ENCODE results near the gene PDIA2. TPM values are rescaled to one million over a fixed set of nuclear protein-coding genes. Genes with fewer than 3 reads are reported as not detected.
"Not testable (repeated sequence)": the region's sequence is repeated elsewhere in the genome, so short reads cannot be mapped to it uniquely, and the experiment has no call there.

Gene PDIA2
- total RNA-seq, 1 donor from 2014 or later: not detected

- no peak for DNase-seq (ENCODE audit: low read depth)
Observed at GRCh38 chr16:330741-331140, 47.8 kb downstream of the PDIA2 start.

GRCh38 chr16:331181-331814, 48.3 kb downstream of the PDIA2 start:
- not testable (repeated sequence) for DNase-seq (ENCODE audit: low read depth)

DNA sequence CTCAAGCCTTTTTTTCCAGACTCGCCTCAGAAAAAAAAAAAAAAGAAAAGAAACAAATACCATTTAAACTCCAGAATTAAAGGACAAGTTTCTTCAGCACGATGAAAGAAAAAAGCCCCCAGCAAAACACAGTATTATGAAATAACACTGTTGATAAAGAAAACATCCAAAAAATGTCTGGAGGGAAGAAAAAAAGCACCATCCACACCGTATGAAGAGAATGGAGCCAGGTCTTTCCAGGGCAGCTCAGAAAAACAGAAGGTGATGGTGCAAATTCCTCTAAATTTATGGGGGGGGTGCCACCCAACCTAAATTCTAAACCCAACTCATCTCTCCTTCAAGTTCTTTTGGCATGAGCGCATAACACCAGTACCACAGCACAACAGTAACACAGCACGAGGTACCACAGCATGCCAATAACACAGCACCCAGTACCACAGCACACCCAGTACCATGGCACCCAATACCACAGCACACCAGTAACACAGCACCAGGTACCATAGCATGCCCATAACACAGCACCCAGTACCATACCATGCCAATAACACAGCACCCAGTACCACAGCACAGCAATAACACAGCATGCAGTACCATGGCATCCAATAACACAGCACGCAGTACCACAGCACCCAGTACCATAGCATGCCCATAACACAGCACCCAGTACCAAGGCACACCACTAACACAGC, 50.6 kb downstream of the PDIA2 start:
- DNase-seq (ENCODE audit: low read depth): no peak

DNA sequence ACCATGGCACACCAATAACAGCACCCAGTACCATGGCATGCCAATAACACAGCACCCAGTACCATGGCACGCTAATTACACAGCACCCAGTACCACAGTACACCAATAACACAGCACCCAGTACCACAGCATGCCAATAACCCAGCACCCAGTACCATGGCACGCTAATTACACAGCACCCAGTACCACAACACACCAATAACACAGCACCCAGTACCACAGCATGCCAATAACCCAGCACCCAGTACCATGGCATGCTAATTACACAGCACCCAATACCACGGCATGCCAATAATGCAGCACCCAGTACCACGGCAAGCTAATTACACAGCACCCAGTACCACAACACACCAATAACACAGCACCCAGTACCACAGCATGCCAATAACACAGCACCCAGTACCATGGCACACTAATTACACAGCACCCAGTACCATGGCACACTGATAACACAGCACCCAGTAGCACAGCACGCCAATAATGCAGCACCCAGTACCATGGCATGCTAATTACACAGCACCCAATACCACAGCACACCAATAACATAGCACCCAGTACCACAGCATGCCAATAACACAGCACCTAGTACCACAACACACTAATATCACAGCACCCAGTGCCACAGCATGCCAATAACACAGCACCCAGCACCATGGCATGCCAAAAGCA, 51.3 kb downstream of the PDIA2 start:
- not testable (repeated sequence) for DNase-seq (ENCODE audit: low read depth)

DNA sequence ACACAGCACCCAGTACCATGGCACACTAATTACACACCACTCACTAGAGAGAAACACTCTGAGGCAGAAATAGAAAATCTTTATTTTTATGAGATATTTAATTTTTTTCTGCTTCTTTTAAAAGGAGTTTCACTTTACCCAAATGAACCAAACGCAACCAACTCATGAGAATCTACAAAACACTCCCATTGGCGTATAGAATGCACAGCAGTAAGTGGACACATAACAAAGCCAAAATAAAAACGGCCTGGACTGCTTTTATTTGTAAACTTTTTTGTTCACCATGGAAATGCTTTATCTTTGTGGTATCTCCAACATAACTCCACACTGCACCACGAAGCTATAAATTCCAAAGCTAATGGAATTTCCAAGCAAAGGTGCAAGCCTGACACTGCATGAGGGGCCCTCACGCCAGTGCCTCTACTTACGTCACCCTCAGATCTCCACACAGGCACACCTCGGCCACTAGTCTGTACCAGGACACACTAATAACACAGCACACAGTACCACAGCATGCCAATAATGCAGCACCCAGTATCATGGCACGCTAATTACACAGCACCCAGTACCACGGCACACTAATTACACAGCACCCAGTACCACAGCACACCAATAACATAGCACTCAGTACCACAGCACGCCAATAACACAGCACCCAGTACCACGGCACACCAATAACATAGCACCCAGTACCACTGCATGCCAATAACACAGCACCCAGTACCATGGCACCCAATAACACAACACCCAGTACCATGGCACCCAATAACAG, 52.1 kb downstream of the PDIA2 start:
- DNase-seq (ENCODE audit: low read depth): not testable (repeated sequence)

DNA sequence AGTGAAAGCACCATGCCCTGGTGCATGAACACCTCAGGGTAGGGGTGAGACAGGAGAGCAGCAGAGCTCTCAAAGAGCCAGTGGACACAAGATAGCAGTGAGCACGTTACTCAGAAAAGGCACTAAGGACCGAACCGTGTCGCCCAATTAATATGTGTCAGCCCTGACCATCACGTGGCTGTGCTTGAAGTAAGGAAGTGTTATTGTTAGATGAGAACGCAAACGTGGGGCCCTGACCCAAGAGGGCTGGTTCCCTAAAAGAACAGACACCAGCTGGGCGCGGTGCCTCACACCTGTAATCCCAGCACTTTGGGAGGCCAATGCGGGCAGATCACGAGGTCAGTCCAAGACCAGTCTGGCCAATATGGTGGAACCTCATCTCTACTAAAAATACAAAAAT, 53.3 kb downstream of the PDIA2 start:
- DNase-seq (ENCODE audit: low read depth): no peak

Other genes with a start within 250 kb of the PDIA2 start
- gene POLR3K, start 229.6 kb upstream of the PDIA2 start, total RNA-seq: 4.1 and 4.5 TPM in 2 replicates
- 19.1 and 21.7 TPM in 2 replicates for gene SNRNP25, start 229.3 kb upstream of the PDIA2 start, total RNA-seq
- 20.7 and 37.3 TPM in 2 replicates for gene RHBDF1, start 210.5 kb upstream of the PDIA2 start, total RNA-seq
- gene MPG, start 204.9 kb upstream of the PDIA2 start, total RNA-seq: 49.3 and 233 TPM in 2 replicates
- gene NPRL3, start 144.5 kb upstream of the PDIA2 start, total RNA-seq: 3.6 and 26.0 TPM in 2 replicates
- gene HBZ, start 130.5 kb upstream of the PDIA2 start, total RNA-seq: not detected in 2 replicates
- not detected in 2 replicates for gene HBM, start 117.2 kb upstream of the PDIA2 start, total RNA-seq
- gene HBA2, start 110.3 kb upstream of the PDIA2 start, total RNA-seq: not detected in 2 replicates
- gene HBA1, start 106.5 kb upstream of the PDIA2 start, total RNA-seq: not detected in 2 replicates
- 2.4 TPM in 1 of 2 replicates, not detected in the other for gene HBQ1, start 102.7 kb upstream of the PDIA2 start, total RNA-seq
- 21.2 and 44.9 TPM in 2 replicates for gene LUC7L, start 53.7 kb upstream of the PDIA2 start, total RNA-seq
- gene FAM234A, start 48.3 kb upstream of the PDIA2 start, total RNA-seq: 76.4 and 204 TPM in 2 replicates
- 0.40 TPM in 1 of 2 replicates, not detected in the other for gene RGS11, start 7.2 kb upstream of the PDIA2 start, total RNA-seq
- not detected in 2 replicates for gene ARHGDIG, start 2.6 kb upstream of the PDIA2 start, total RNA-seq
- 38.7 and 43.5 TPM in 2 replicates for gene AXIN1, start 69.6 kb downstream of the PDIA2 start, total RNA-seq
- 59.4 and 95.9 TPM in 2 replicates for gene MRPL28, start 87.4 kb downstream of the PDIA2 start, total RNA-seq
- gene PGAP6, start 98.8 kb downstream of the PDIA2 start, total RNA-seq: 87.2 and 92.8 TPM in 2 replicates
- 27.6 and 50.0 TPM in 2 replicates for gene NME4, start 114.0 kb downstream of the PDIA2 start, total RNA-seq
- gene DECR2, start 118.7 kb downstream of the PDIA2 start, total RNA-seq: 13.0 and 17.5 TPM in 2 replicates
- gene RAB11FIP3, start 142.5 kb downstream of the PDIA2 start, total RNA-seq: 20.5 and 72.5 TPM in 2 replicates
- 41.7 and 82.0 TPM in 2 replicates for gene CAPN15, start 244.5 kb downstream of the PDIA2 start, total RNA-seq